H9 (cell line): ENCODE results near the gene ASIC3. TPM values are rescaled to one million over a fixed set of nuclear protein-coding genes. Genes with fewer than 3 reads are reported as not detected.
A peak's percentile ranks its signal among the peaks of the same experiment; 100 is the strongest.

Source experiments
- DNase-seq: peaks from one replicate; pipeline ENCODE4 v3.0.0-alpha.2; 2017
- H2AFZ ChIP-seq: one replicate; pipeline ENCODE4 v1.6.1; 2013; ENCODE audit warnings: mild to moderate bottlenecking, low read length, control low read depth, moderate library complexity
- H2AK5ac ChIP-seq: 2 replicates; pipeline ENCODE4 v1.6.1; 2013; ENCODE audit warnings: low read length, control low read depth, mixed read lengths; ENCODE audit not compliant: insufficient read length
- H2BK120ac ChIP-seq: one replicate; pipeline ENCODE4 v1.6.1; 2013; ENCODE audit warnings: low read depth, mild to moderate bottlenecking, low read length, control low read depth, inconsistent platforms; ENCODE audit not compliant: poor library complexity, severe bottlenecking
- H2BK12ac ChIP-seq: 2 replicates; pipeline ENCODE4 v1.6.1; 2013; ENCODE audit warnings: low read length, control low read depth, mixed read lengths, low read depth; ENCODE audit not compliant: insufficient read length
- H2BK15ac ChIP-seq: 2 replicates; pipeline ENCODE4 v1.6.1; 2013; ENCODE audit warnings: low read depth, low read length, control low read depth
- H2BK20ac ChIP-seq: one replicate; pipeline ENCODE4 v1.6.1; 2013; ENCODE audit warnings: low read depth, mild to moderate bottlenecking, low read length, control low read depth, inconsistent platforms; ENCODE audit not compliant: poor library complexity, severe bottlenecking
- H2BK5ac ChIP-seq: 2 replicates; pipeline ENCODE4 v1.6.1; 2013; ENCODE audit warnings: low read length, control low read depth, mixed read lengths; ENCODE audit not compliant: insufficient read length
- H3K14ac ChIP-seq: 2 replicates; pipeline ENCODE4 v1.6.1; 2013; ENCODE audit warnings: low read length, control low read depth; ENCODE audit not compliant: insufficient read depth
- H3K18ac ChIP-seq: 2 replicates; pipeline ENCODE4 v1.6.1; 2013; ENCODE audit warnings: low read depth, mild to moderate bottlenecking, mixed read lengths, low read length, control low read depth; ENCODE audit not compliant: insufficient read length
- H3K23ac ChIP-seq: 2 replicates; pipeline ENCODE4 v1.6.1; 2013; ENCODE audit warnings: low read length, control low read depth, mixed read lengths, low read depth; ENCODE audit not compliant: insufficient read length
- H3K23me2 ChIP-seq: 2 replicates; pipeline ENCODE4 v1.6.1; 2013; ENCODE audit warnings: low read depth, mild to moderate bottlenecking, mixed read lengths, low read length, control low read depth; ENCODE audit not compliant: insufficient read length, poor library complexity, severe bottlenecking
- H3K27ac ChIP-seq: 2 replicates; pipeline ENCODE4 v1.5.1; 2013; ENCODE audit warnings: low read length, control low read depth, mixed read lengths, low read depth; ENCODE audit not compliant: insufficient read length
- H3K27me3 ChIP-seq: 2 replicates; pipeline ENCODE4 v1.6.1; 2013; ENCODE audit warnings: low read length, control low read depth, inconsistent platforms; ENCODE audit not compliant: insufficient read depth
- H3K4ac ChIP-seq: 2 replicates; pipeline ENCODE4 v1.6.1; 2013; ENCODE audit warnings: low read depth, mild to moderate bottlenecking, control low read depth, inconsistent platforms, low read length, moderate library complexity
- H3K4me1 ChIP-seq: 2 replicates; pipeline ENCODE4 v1.6.1; 2013; ENCODE audit warnings: low read length, control low read depth, inconsistent platforms; ENCODE audit not compliant: insufficient read depth
- H3K4me2 ChIP-seq: 2 replicates; pipeline ENCODE4 v1.6.1; 2013; ENCODE audit warnings: low read length, control low read depth, mixed read lengths; ENCODE audit not compliant: insufficient read length, insufficient read depth
- H3K56ac ChIP-seq: 2 replicates; pipeline ENCODE4 v1.6.1; 2013; ENCODE audit warnings: low read depth, mild to moderate bottlenecking, mixed read lengths, low read length, control low read depth; ENCODE audit not compliant: insufficient read length
- H3K79me1 ChIP-seq: 2 replicates; pipeline ENCODE4 v1.6.1; 2013; ENCODE audit warnings: low read depth, mild to moderate bottlenecking, moderate library complexity, low read length, control low read depth, inconsistent platforms; ENCODE audit not compliant: insufficient read depth, poor library complexity, severe bottlenecking
- H3K79me2 ChIP-seq: 2 replicates; pipeline ENCODE4 v1.6.1; 2013; ENCODE audit warnings: low read length, control low read depth, inconsistent platforms; ENCODE audit not compliant: insufficient read depth
- H3K9ac ChIP-seq: 2 replicates; pipeline ENCODE4 v1.6.1; 2013; ENCODE audit warnings: low read length, control low read depth, mixed read lengths; ENCODE audit not compliant: insufficient read length; ENCODE audit errors: extremely low read depth
- H3K9me3 ChIP-seq: one replicate; pipeline ENCODE4 v1.6.1; 2013; ENCODE audit warnings: low read depth, low read length, inconsistent platforms; ENCODE audit not compliant: control insufficient read depth
- H3T11ph ChIP-seq: one replicate; pipeline ENCODE4 v1.6.1; 2013; ENCODE audit warnings: mild to moderate bottlenecking, low read length, control low read depth, inconsistent platforms
- H4K20me1 ChIP-seq: one replicate; pipeline ENCODE4 v1.6.1; 2013; ENCODE audit not compliant: control insufficient read depth, insufficient read length, insufficient read depth
- H4K5ac ChIP-seq: 2 replicates; pipeline ENCODE4 v1.6.1; 2013; ENCODE audit warnings: low read depth, mild to moderate bottlenecking, mixed read lengths, low read length, control low read depth; ENCODE audit not compliant: insufficient read length
- H4K8ac ChIP-seq: replicated peaks from 2 replicates; pipeline ENCODE4 v1.6.1; 2013; ENCODE audit warnings: low read length, control low read depth, mixed read lengths, low read depth; ENCODE audit not compliant: insufficient read length
- H4K91ac ChIP-seq: 2 replicates; pipeline ENCODE4 v1.6.1; 2013; ENCODE audit warnings: low read depth, mild to moderate bottlenecking, moderate library complexity, mixed read lengths, low read length, control low read depth; ENCODE audit not compliant: insufficient read length
- H3K27ac Mint-ChIP-seq, 3 experiments: 2 replicates in 2 of 3; 3 replicates in 1 of 3; pipeline ENCODE4 v1.8.0; 2020 to 2021; ENCODE audit warnings: mixed read lengths in 3 of 3, mild to moderate bottlenecking in 1 of 3, moderate library complexity in 1 of 3
- H3K27me3 Mint-ChIP-seq: 2 replicates; pipeline ENCODE4 v1.8.0; 2021; ENCODE audit warnings: low read depth, mild to moderate bottlenecking, moderate library complexity, mixed read lengths
- H3K36me3 Mint-ChIP-seq, 3 experiments: 2 replicates in 2 of 3; 3 replicates in 1 of 3; pipeline ENCODE4 v1.8.0; 2020 to 2021; ENCODE audit warnings: low read depth in 3 of 3, mixed read lengths in 3 of 3; ENCODE audit not compliant: insufficient read depth in 1 of 3
- H3K4me1 Mint-ChIP-seq, 2 experiments: 2 replicates each; pipeline ENCODE4 v1.8.0; 2020; ENCODE audit warnings: mixed read lengths in 2 of 2
- H3K4me3 Mint-ChIP-seq, 2 experiments: 2 replicates in 1 of 2; 3 replicates in 1 of 2; pipeline ENCODE4 v1.8.0; 2020 to 2021; ENCODE audit warnings: mild to moderate bottlenecking in 2 of 2, mixed read lengths in 2 of 2, moderate library complexity in 1 of 2
- H3K9me3 Mint-ChIP-seq, 2 experiments: 2 replicates in 1 of 2; 3 replicates in 1 of 2; pipeline ENCODE4 v1.8.0; 2020; ENCODE audit warnings: mild to moderate bottlenecking in 2 of 2, mixed read lengths in 2 of 2, moderate library complexity in 1 of 2
- WGBS: extraction: QIAGEN DNeasy Blood & Tissue Kit; methylation state at CpG from one replicate; pipeline ENCODE4 v1.1.7; 2013; ENCODE audit warnings: missing lambda C conversion rate, low lambda C conversion rate, mixed read lengths; ENCODE audit not compliant: insufficient read length; ENCODE audit errors: extremely low coverage; 5-methylcytosine and 5-hydroxymethylcytosine counted together
- total RNA-seq: library from RNA; stranded (reverse); gene quantifications from 2 replicates; pipeline ENCODE4 v1.2.1, GENCODE V29; 2021
- TF ChIP-seq, protein P1 (sequence below): fragments of 200-600 bp; sonication (generic); conservative IDR thresholded peaks from 3 replicates; pipeline ENCODE4 v1.8.0; 2021; ENCODE audit warnings: antibody characterized with exemption, mild to moderate bottlenecking

ASIC3 gene
- total RNA-seq, 1 experiment from 2014 or later = 1.7 TPM

DNA sequence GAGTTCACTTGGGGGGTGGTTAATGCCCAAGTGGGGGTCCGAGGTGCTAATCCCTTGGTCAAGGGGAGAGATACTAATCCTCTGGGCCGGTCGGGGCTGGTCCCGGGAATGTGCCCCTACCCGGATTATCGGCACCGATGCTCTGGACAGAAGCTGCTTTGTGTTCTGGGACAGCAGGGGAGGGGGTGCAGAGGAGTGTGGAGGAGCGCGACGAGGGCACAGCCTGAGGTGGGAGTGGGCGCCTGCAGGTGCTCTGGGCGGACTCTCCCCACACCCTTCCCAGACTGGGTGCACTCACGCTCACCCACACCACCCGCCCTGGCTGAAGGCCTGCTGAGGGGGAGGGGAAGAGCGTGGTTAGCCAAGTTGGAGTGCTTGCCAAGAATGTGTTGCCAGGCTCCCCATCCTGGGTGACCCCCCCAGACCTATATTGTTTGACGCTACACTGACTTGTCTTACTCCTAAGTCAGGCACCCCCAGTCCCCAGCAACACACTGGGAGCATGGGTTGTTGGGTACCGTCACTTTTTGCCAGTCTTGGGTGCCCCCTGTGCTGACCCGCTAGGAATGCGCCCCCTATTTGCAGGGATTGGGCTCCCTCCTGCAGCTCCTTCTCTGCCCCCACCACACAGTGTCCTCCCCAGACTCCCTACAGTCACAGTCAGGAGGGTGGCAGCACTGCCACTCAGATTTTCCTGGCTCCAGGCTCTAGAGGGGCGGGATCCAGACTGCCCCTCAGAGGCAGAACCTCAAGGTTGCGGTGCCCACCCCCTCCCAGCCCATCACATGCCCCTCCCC is 12.3 kb downstream of the ASIC3 start:
- H3K9me3 ChIP-seq = no peaks in the 10 kb centered on the region
- no peaks in the 10 kb centered on the region for H3K79me2 ChIP-seq
- H3K4me1 Mint-ChIP-seq = peaks cover 40 to 50% of the 10 kb centered on the region in 2 experiments
- no peak overlapping the region for H3K4ac ChIP-seq
- no peak overlapping the region for H3K23ac ChIP-seq
- no CpG with 5 or more reads among the region's 21 CpGs for WGBS
- peak overlapping the region; percentile 78 to 91 for H3K4me3 Mint-ChIP-seq
- H2AFZ ChIP-seq = no peak overlapping the region
- no peak overlapping the region for H2BK12ac ChIP-seq
- no peak overlapping the region for H3T11ph ChIP-seq
- DNase-seq = no peak
- no peak overlapping the region for H2BK120ac ChIP-seq
- H3K27me3 Mint-ChIP-seq = peaks cover 14% of the 10 kb centered on the region
- H3K9ac ChIP-seq = no peak overlapping the region
- no peaks in the 10 kb centered on the region; the same call in 1 of the 2 replicates for H3K27me3 ChIP-seq
- H2AK5ac ChIP-seq = no peak overlapping the region
- H3K23me2 ChIP-seq = peaks cover 41% of the 10 kb centered on the region
- H3K18ac ChIP-seq = no peak overlapping the region
- no peak overlapping the region for H3K27ac ChIP-seq
- H3K27ac Mint-ChIP-seq = no peak overlapping the region
- peaks cover 9 to 17% (median 17%) of the 10 kb centered on the region in 3 experiments; a peak in 6 of 7 replicates for H3K36me3 Mint-ChIP-seq
- no peaks in the 10 kb centered on the region; a peak in 1 of 5 replicates for H3K9me3 Mint-ChIP-seq
- peak overlapping the region; percentile 58 for H3K4me2 ChIP-seq
- no peak overlapping the region for H2BK20ac ChIP-seq
- peaks cover 8% of the 10 kb centered on the region for H3K4me1 ChIP-seq
- no peaks in the 10 kb centered on the region for H4K20me1 ChIP-seq
- no peak overlapping the region for H3K56ac ChIP-seq
- H4K5ac ChIP-seq = no peak overlapping the region
- no peak overlapping the region; the same call in 1 of the 2 replicates for H3K14ac ChIP-seq
- H3K79me1 ChIP-seq = no peaks in the 10 kb centered on the region
- no peak overlapping the region for H4K8ac ChIP-seq
- H2BK5ac ChIP-seq = no peak overlapping the region
- no peak overlapping the region for H2BK15ac ChIP-seq
- no peak overlapping the region for H4K91ac ChIP-seq
- TF ChIP-seq, protein P1, sequence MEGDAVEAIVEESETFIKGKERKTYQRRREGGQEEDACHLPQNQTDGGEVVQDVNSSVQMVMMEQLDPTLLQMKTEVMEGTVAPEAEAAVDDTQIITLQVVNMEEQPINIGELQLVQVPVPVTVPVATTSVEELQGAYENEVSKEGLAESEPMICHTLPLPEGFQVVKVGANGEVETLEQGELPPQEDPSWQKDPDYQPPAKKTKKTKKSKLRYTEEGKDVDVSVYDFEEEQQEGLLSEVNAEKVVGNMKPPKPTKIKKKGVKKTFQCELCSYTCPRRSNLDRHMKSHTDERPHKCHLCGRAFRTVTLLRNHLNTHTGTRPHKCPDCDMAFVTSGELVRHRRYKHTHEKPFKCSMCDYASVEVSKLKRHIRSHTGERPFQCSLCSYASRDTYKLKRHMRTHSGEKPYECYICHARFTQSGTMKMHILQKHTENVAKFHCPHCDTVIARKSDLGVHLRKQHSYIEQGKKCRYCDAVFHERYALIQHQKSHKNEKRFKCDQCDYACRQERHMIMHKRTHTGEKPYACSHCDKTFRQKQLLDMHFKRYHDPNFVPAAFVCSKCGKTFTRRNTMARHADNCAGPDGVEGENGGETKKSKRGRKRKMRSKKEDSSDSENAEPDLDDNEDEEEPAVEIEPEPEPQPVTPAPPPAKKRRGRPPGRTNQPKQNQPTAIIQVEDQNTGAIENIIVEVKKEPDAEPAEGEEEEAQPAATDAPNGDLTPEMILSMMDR = 0 out of 3 replicates have a peak, but pooled peaks have one; percentile 8
